GM23338 (cell line): ENCODE results near the gene TBC1D5.

Experiments
- CREB1 ChIP-seq: fragments of 250-450 bp; sonication (Bioruptor Pico); IDR thresholded peaks from 2 replicates; pipeline ENCODE4 v1.5.0; 2020; ENCODE audit warnings: low read depth, mild to moderate bottlenecking, moderate library complexity
- CTCF ChIP-seq, 2 experiments: fragments of 200-600 bp in 1 of 2; sonication (generic) in 1 of 2; conservative IDR thresholded peaks; 2 replicates each; pipeline versions ENCODE4 v1.5.1 to v1.6.1; 2016 to 2017; ENCODE audit warnings: antibody characterized with exemption in 2 of 2, low read depth in 2 of 2, mild to moderate bottlenecking in 2 of 2, moderate library complexity in 1 of 2
- ETS1 ChIP-seq: IDR thresholded peaks from 2 replicates; pipeline ENCODE4 v1.6.1; 2016; ENCODE audit warnings: antibody characterized with exemption
- EZH2 ChIP-seq: fragments of 200-600 bp; sonication (generic); IDR thresholded peaks from one replicate; pipeline ENCODE4 v1.8.0; 2017; ENCODE audit warnings: antibody characterized with exemption, mild to moderate bottlenecking, low read depth; ENCODE audit not compliant: unreplicated experiment
- EZH2phosphoT487 ChIP-seq: fragments of 200-600 bp; sonication (generic); IDR thresholded peaks from one replicate; pipeline ENCODE4 v1.8.1; 2018; ENCODE audit warnings: antibody characterized with exemption; ENCODE audit not compliant: unreplicated experiment
- JUNB ChIP-seq: IDR thresholded peaks from one replicate; pipeline ENCODE4 v1.6.1; 2016; ENCODE audit warnings: antibody characterized with exemption; ENCODE audit not compliant: unreplicated experiment
- NANOG ChIP-seq: IDR thresholded peaks from 2 replicates; pipeline ENCODE4 v1.6.1; 2016; ENCODE audit warnings: antibody characterized with exemption, borderline replicate concordance
- POLR2AphosphoS5 ChIP-seq: IDR thresholded peaks from 2 replicates; pipeline ENCODE4 v1.6.1; 2016; ENCODE audit warnings: antibody characterized with exemption, low read depth
- STAT1 ChIP-seq: IDR thresholded peaks from one replicate; pipeline ENCODE4 v1.6.1; 2016; ENCODE audit warnings: antibody characterized with exemption; ENCODE audit not compliant: unreplicated experiment
- ZNF114 ChIP-seq: fragments of 250-450 bp; sonication (Bioruptor Pico); IDR thresholded peaks from 2 replicates; pipeline ENCODE4 v1.5.0; 2020; ENCODE audit warnings: mild to moderate bottlenecking, moderate library complexity
- ZNF331 ChIP-seq: fragments of 250-450 bp; sonication (Bioruptor Pico); IDR thresholded peaks from 2 replicates; pipeline ENCODE4 v1.5.0; 2020; ENCODE audit warnings: low read depth, mild to moderate bottlenecking, moderate library complexity
- ZNF462 ChIP-seq: fragments of 250-450 bp; sonication (Bioruptor Pico); IDR thresholded peaks from 2 replicates; pipeline ENCODE4 v1.5.0; 2020; ENCODE audit warnings: mild to moderate bottlenecking, moderate library complexity
- TF ChIP-seq, protein P1 (sequence below): IDR thresholded peaks from one replicate; pipeline ENCODE4 v1.6.1; 2018; ENCODE audit warnings: antibody characterized with exemption; ENCODE audit not compliant: unreplicated experiment

- TF ChIP-seq CTCF (conservative IDR thresholded peaks at IDR 0.05; ENCODE audit: low read depth in 2 of 2) = no peak
- no peak for TF ChIP-seq EZH2
- TF ChIP-seq POLR2AphosphoS5 = no peak
- no peak for TF ChIP-seq EZH2phosphoT487
- no peak for TF ChIP-seq CREB1
- TF ChIP-seq, protein P1, sequence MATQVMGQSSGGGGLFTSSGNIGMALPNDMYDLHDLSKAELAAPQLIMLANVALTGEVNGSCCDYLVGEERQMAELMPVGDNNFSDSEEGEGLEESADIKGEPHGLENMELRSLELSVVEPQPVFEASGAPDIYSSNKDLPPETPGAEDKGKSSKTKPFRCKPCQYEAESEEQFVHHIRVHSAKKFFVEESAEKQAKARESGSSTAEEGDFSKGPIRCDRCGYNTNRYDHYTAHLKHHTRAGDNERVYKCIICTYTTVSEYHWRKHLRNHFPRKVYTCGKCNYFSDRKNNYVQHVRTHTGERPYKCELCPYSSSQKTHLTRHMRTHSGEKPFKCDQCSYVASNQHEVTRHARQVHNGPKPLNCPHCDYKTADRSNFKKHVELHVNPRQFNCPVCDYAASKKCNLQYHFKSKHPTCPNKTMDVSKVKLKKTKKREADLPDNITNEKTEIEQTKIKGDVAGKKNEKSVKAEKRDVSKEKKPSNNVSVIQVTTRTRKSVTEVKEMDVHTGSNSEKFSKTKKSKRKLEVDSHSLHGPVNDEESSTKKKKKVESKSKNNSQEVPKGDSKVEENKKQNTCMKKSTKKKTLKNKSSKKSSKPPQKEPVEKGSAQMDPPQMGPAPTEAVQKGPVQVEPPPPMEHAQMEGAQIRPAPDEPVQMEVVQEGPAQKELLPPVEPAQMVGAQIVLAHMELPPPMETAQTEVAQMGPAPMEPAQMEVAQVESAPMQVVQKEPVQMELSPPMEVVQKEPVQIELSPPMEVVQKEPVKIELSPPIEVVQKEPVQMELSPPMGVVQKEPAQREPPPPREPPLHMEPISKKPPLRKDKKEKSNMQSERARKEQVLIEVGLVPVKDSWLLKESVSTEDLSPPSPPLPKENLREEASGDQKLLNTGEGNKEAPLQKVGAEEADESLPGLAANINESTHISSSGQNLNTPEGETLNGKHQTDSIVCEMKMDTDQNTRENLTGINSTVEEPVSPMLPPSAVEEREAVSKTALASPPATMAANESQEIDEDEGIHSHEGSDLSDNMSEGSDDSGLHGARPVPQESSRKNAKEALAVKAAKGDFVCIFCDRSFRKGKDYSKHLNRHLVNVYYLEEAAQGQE = no peak
- no peak for TF ChIP-seq ZNF331 (CRISPR knock-in tag)
- no peak for TF ChIP-seq JUNB
- TF ChIP-seq ETS1 = no peak
- TF ChIP-seq ZNF114 (CRISPR knock-in tag) = no peak
- no peak for TF ChIP-seq STAT1
- TF ChIP-seq NANOG = no peak
- no peak for TF ChIP-seq ZNF462 (CRISPR knock-in tag)
These were observed 5.4 kb upstream of the TBC1D5 start for GRCh38 chr3:17747890-17748247.
